OCI-LY1 (cell line): ENCODE measurements around the gene KIAA0232.

ENCODE experiments used
- H2AFZ ChIP-seq: fragments of 200-600 bp; sonication (generic), shearing (Covaris generic); 2 replicates; pipeline ENCODE4 v1.6.0; 2014; ENCODE audit warnings: antibody characterized with exemption, mild to moderate bottlenecking, low read length
- H3F3A ChIP-seq: fragments of 200-600 bp; sonication (generic), shearing (Covaris generic); 2 replicates; pipeline ENCODE4 v1.6.0; 2014; ENCODE audit warnings: mild to moderate bottlenecking, antibody characterized with exemption, low read length, moderate library complexity; ENCODE audit not compliant: insufficient read depth
- H3K27ac ChIP-seq: fragments of 200-600 bp; sonication (generic); 2 replicates; pipeline ENCODE4 v1.5.1; 2014; ENCODE audit warnings: low read length, mixed run types, mild to moderate bottlenecking, low read depth; ENCODE audit not compliant: poor library complexity, severe bottlenecking
- H3K27me3 ChIP-seq: fragments of 200-600 bp; sonication (generic); 2 replicates; pipeline ENCODE4 v1.6.0; 2014; ENCODE audit warnings: antibody characterized with exemption, mild to moderate bottlenecking, low read length, moderate library complexity; ENCODE audit not compliant: insufficient read depth
- H3K36me3 ChIP-seq: fragments of 200-600 bp; sonication (generic); 2 replicates; pipeline ENCODE4 v1.6.1; 2014; ENCODE audit warnings: mild to moderate bottlenecking, antibody characterized with exemption, low read length, moderate library complexity, mixed read lengths; ENCODE audit not compliant: insufficient read depth
- H3K4me1 ChIP-seq: fragments of 200-600 bp; sonication (generic); 2 replicates; pipeline ENCODE4 v1.5.1; 2014; ENCODE audit warnings: mild to moderate bottlenecking, low read length, moderate library complexity; ENCODE audit not compliant: insufficient read depth, severe bottlenecking
- H3K4me2 ChIP-seq: fragments of 200-600 bp; sonication (generic), shearing (Covaris generic); 2 replicates; pipeline ENCODE4 v1.6.1; 2014; ENCODE audit warnings: low read length
- H3K4me3 ChIP-seq: fragments of 200-600 bp; sonication (generic); 2 replicates; pipeline ENCODE4 v1.5.1; 2014; ENCODE audit warnings: low read length, low read depth, mild to moderate bottlenecking, mixed read lengths; ENCODE audit not compliant: poor library complexity, severe bottlenecking
- H3K79me2 ChIP-seq: fragments of 200-600 bp; shearing (Covaris generic); 2 replicates; pipeline ENCODE4 v1.6.1; 2016; ENCODE audit warnings: mixed run types, low read length, mixed read lengths; ENCODE audit not compliant: insufficient read depth
- H3K9ac ChIP-seq: fragments of 200-600 bp; sonication (generic), shearing (Covaris generic); 2 replicates; pipeline ENCODE4 v1.6.1; 2014; ENCODE audit warnings: mild to moderate bottlenecking, low read length, mixed read lengths
- H3K9me2 ChIP-seq: fragments of 200-600 bp; sonication (generic), shearing (Covaris generic); 2 replicates; pipeline ENCODE4 v1.6.1; 2014; ENCODE audit warnings: low read depth, mild to moderate bottlenecking, low read length, mixed read lengths
- H3K9me3 ChIP-seq: fragments of 200-600 bp; shearing (Covaris generic); 2 replicates; pipeline ENCODE4 v1.6.1; 2014; ENCODE audit warnings: low read length, mixed read lengths
- H4K20me1 ChIP-seq: fragments of 200-600 bp; sonication (generic), shearing (Covaris generic); 2 replicates; pipeline ENCODE4 v1.6.0; 2016; ENCODE audit warnings: mild to moderate bottlenecking, low read length; ENCODE audit not compliant: insufficient read depth
- EZH2 ChIP-seq: fragments of 200-600 bp; sonication (generic), shearing (Covaris generic); IDR thresholded peaks from 2 replicates; pipeline ENCODE4 v1.8.0; 2017; ENCODE audit warnings: borderline replicate concordance, mixed run types, mild to moderate bottlenecking, antibody characterized with exemption, low read length, moderate library complexity, mixed read lengths
- TF ChIP-seq, protein P1 (sequence below): fragments of 200-600 bp; sonication (generic), shearing (Covaris generic); IDR thresholded peaks from 2 replicates; pipeline ENCODE4 v1.5.1; 2017; ENCODE audit warnings: mild to moderate bottlenecking, antibody characterized with exemption, low read length, moderate library complexity, mixed read lengths

Gene KIAA0232

DNA sequence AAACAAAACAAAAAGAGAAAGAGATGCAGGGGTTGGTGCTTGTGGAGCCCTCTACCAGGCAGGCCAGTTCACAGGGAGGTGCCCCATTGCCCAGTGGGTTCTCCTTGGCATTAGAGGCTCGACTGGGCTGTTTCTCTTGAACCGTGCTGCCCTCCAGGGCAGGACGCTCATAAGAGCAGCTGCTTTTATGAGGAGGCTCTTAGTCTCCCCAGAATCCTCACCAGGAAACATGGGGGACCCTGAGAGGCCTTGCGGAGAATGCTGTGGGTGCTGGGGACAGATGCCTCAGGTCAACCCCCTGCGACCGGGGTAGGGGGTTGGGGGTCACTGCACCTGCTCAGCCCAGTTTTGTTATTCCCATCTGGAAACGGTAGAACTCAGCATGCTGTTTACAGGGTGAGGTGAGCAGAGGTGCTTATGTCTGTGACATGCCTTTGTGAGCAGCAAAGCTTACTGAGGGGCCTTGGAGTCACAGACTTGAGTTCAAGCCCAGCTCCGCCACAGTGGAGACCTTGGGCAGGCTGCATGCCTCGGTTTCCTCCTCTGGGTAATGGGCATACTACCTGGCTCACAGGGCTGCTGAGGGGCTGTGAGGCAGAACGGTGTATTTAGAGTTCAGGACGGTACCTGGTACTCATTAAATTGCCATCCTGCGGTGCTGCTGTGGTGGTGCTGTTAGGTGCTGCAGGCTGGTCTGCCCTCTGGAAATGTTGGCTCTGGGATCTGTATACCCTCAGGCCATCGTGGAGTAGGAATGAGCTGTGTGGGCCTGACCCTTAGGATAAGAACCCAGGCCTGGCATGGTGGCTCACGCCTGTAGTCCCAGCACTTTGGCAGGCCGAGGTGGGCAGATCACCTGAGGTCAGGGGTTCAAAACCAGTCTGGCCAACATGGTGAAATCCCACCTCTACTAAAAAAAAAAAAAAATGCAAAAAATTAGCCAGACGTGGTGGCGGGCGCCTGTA, 132.8 kb downstream of the KIAA0232 start:
- H3K79me2 ChIP-seq = no peaks in the 10 kb centered on the region
- H3K9me2 ChIP-seq = no peaks in the 10 kb centered on the region
- H3K36me3 ChIP-seq = no peaks in the 10 kb centered on the region
- H3K9me3 ChIP-seq = no peaks in the 10 kb centered on the region
- H3K4me1 ChIP-seq = peaks cover 69% of the 10 kb centered on the region
- no peak overlapping the region for H3K9ac ChIP-seq
- no peaks in the 10 kb centered on the region for H3K27me3 ChIP-seq
- no peak overlapping the region for H3K4me3 ChIP-seq
- no peaks in the 10 kb centered on the region for H4K20me1 ChIP-seq
- H2AFZ ChIP-seq = no peak overlapping the region
- peak overlapping the region; percentile 84 for H3K27ac ChIP-seq
- TF ChIP-seq EZH2 = no peak
- TF ChIP-seq, protein P1, sequence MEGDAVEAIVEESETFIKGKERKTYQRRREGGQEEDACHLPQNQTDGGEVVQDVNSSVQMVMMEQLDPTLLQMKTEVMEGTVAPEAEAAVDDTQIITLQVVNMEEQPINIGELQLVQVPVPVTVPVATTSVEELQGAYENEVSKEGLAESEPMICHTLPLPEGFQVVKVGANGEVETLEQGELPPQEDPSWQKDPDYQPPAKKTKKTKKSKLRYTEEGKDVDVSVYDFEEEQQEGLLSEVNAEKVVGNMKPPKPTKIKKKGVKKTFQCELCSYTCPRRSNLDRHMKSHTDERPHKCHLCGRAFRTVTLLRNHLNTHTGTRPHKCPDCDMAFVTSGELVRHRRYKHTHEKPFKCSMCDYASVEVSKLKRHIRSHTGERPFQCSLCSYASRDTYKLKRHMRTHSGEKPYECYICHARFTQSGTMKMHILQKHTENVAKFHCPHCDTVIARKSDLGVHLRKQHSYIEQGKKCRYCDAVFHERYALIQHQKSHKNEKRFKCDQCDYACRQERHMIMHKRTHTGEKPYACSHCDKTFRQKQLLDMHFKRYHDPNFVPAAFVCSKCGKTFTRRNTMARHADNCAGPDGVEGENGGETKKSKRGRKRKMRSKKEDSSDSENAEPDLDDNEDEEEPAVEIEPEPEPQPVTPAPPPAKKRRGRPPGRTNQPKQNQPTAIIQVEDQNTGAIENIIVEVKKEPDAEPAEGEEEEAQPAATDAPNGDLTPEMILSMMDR = no peak
- H3K4me2 ChIP-seq = peak overlapping the region; percentile 24; the same call in 1 of the 2 replicates
- H3F3A ChIP-seq = no peaks in the 10 kb centered on the region

DNA sequence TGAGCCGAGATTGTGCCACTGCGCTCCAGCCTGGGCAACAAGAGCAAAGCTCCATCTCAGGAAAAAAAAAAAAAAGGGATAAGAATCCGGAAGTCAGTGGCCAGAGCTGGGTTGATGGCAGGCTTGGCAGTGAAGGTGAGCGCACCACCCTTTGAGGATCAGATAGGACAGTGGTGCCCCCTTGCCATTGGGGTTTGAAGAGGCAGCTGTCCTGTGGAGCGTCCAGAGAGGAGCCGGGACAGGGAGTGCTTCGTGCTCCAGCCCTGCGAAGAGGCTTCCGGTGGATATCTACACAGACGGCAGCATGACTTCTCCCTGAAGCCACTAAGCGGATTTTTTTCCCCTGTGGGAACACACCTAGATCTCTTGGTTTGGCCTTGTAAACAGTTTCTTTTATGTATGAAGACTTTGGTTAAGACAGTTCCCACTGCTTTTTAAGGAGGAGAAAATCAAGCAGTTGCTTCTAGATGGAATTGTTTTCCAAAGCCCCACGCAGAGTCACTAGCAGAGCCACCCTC, 133.6 kb downstream of the KIAA0232 start:
- H3K79me2 ChIP-seq = no peaks in the 10 kb centered on the region
- H3K9ac ChIP-seq = no peak overlapping the region; the same call in 1 of the 2 replicates
- H3F3A ChIP-seq = no peaks in the 10 kb centered on the region
- peak overlapping the region; percentile 45 for H3K4me2 ChIP-seq
- no peak for TF ChIP-seq EZH2
- TF ChIP-seq, protein P1 = no peak
- no peaks in the 10 kb centered on the region for H3K9me2 ChIP-seq
- peak overlapping the region; percentile 84 for H3K27ac ChIP-seq
- no peak overlapping the region for H3K4me3 ChIP-seq
- H3K36me3 ChIP-seq = no peaks in the 10 kb centered on the region
- H3K4me1 ChIP-seq = peaks cover 61% of the 10 kb centered on the region
- H3K27me3 ChIP-seq = no peaks in the 10 kb centered on the region
- no peak overlapping the region for H2AFZ ChIP-seq
- H3K9me3 ChIP-seq = no peaks in the 10 kb centered on the region
- H4K20me1 ChIP-seq = no peaks in the 10 kb centered on the region

DNA sequence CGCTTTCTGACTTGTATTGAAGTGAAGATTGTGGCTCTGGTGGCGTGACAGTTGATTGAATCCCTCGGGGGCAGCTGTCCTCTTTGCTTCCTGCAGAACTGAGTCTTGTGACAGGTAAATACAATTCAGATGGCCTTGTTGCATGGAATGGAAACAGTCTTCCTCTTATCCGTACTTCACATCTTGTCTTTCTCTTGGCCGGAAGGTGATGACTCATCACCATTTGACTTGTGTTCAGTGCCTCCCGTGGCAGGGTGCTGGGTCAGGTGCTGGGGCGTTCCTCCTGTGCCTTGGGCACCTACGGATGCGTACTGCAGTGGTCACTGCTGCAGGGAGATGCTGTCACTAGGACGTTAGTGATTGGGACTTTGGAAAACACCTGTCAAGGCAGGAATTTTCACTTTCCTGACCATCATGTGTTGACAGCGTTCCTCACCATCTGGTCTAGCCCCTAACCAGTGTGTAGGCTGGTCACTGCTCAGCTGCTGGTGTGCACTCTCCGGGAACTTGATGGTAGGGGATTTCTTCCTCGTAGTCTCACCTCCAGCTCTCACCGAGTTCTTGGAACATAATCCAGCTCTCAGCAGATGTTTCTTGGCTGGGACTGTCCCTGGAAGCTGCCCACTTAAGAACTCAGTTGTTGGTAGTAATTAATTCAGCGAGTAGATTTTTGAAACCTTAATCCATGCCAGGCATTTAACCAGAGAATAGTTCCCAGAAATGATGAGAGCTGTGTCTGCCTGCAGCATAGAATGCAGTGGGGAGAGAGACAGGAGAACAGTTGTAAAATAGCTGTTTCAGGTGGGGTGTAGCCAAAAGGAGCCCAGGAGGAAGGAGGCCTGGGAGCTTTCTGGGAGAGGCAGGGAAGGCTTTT, 134.3 kb downstream of the KIAA0232 start:
- peak overlapping the region; percentile 84 for H3K27ac ChIP-seq

More for the DNA sequence above, 134.3 kb downstream of the KIAA0232 start:
- Histone ChIP-seq H3K27me3 (no peaks in the 10 kb centered on the region), H3K36me3 (no peaks in the 10 kb centered on the region), H3K9me2 (no peaks in the 10 kb centered on the region), H3K4me1 (peaks cover 54% of the 10 kb centered on the region), H3K4me2 (peak overlapping the region; percentile 45), H2AFZ (no peak overlapping the region), H3K9ac (peak overlapping the region; percentile 39; the same call in 1 of the 2 replicates), H3K4me3 (peak overlapping the region; percentile 27), H4K20me1 (no peaks in the 10 kb centered on the region), H3K9me3 (no peaks in the 10 kb centered on the region), H3F3A (no peaks in the 10 kb centered on the region), H3K79me2 (no peaks in the 10 kb centered on the region)
- TF ChIP-seq, protein P1 = no peak
- no peak for TF ChIP-seq EZH2
